GM19043 (cell line): ENCODE data around the gene RNASE7.
"Not testable (repeated sequence)": the region's sequence is repeated elsewhere in the genome, so short reads cannot be mapped to it uniquely, and the experiment has no call there.

Experiments used
- ATAC-seq: cut with Tn5 transposase; IDR thresholded peaks from one replicate; pipeline ENCODE4 v1.9.1; 2021; ENCODE audit warnings: low read depth; ENCODE audit not compliant: unreplicated experiment

The RNASE7 gene

GRCh38 chr14:21023174-21023573 lies 19.0 kb upstream of the RNASE7 start:
- no peak for ATAC-seq

- no peak for ATAC-seq
Observed at GRCh38 chr14:21023817-21024584, 18.2 kb upstream of the RNASE7 start.

- ATAC-seq = no peak
Observed at GRCh38 chr14:21024585-21025370, 17.4 kb upstream of the RNASE7 start, which contains the start of gene NDRG2. TSS of gene NDRG2 (minus strand) at chr14:21025061. CDS start at chr14:21023315, 1,746 bp downstream.

GRCh38 chr14:21025371-21026273 lies 16.5 kb upstream of the RNASE7 start:
- no peak for ATAC-seq

GRCh38 chr14:21026274-21026987 lies 15.7 kb upstream of the RNASE7 start:
- ATAC-seq = no peak

GRCh38 chr14:21026988-21027315 lies 15.2 kb upstream of the RNASE7 start:
- ATAC-seq = no peak

GRCh38 chr14:21029917-21030316 lies 12.2 kb upstream of the RNASE7 start, which contains the start of gene TPPP2:
TSS of gene TPPP2 (plus strand) at chr14:21030217. CDS start at chr14:21030582, 365 bp downstream.
- no peak for ATAC-seq

- ATAC-seq = no peak
Observed at GRCh38 chr14:21030531-21030930, 11.6 kb upstream of the RNASE7 start.

GRCh38 chr14:21032326-21033132 lies 9.6 kb upstream of the RNASE7 start:
- ATAC-seq = no peak

- ATAC-seq = no peak
Observed at GRCh38 chr14:21033133-21033698, 8.9 kb upstream of the RNASE7 start.

- no peak for ATAC-seq
Observed at GRCh38 chr14:21034707-21035106, 7.5 kb upstream of the RNASE7 start, which contains the start of gene RNASE13. TSS of gene RNASE13 (minus strand) at chr14:21034807. CDS start at chr14:21034288, 519 bp downstream.

- ATAC-seq = no peak
Observed at GRCh38 chr14:21036751-21037150, 5.4 kb upstream of the RNASE7 start.

- no peak for ATAC-seq
Observed at GRCh38 chr14:21037156-21037555, 5.0 kb upstream of the RNASE7 start.

GRCh38 chr14:21038441-21039422 lies 3.4 kb upstream of the RNASE7 start:
- ATAC-seq = no peak

GRCh38 chr14:21039585-21040369 lies 2.4 kb upstream of the RNASE7 start:
- no peak for ATAC-seq

GRCh38 chr14:21040370-21040925 lies 1.7 kb upstream of the RNASE7 start:
- ATAC-seq = no peak

GRCh38 chr14:21040941-21041340 lies 1.2 kb upstream of the RNASE7 start:
- ATAC-seq = not testable (repeated sequence)
